Activated CD8-positive, alpha-beta memory T cell treated with anti-CD3 and anti-CD28 coated beads, Interleukin-2, amount 50 U/mL, for 48 hours (primary cell): ENCODE measurements around the gene UNC93B1.
A peak's percentile ranks its signal among the peaks of the same experiment; 100 is the strongest.
"Not testable (repeated sequence)": the region's sequence is repeated elsewhere in the genome, so short reads cannot be mapped to it uniquely, and the experiment has no call there.

Source experiments
- DNase-seq: peaks from one replicate; pipeline ENCODE4 v3.0.0-alpha.2; 2020

UNC93B1 gene

GRCh38 chr11:67982255-67982857 is 21.5 kb downstream of the UNC93B1 start:
- not testable (repeated sequence) for DNase-seq

GRCh38 chr11:67981226-67981625 is 22.7 kb downstream of the UNC93B1 start:
- DNase-seq = not testable (repeated sequence)

- DNase-seq = not testable (repeated sequence)
Observed at GRCh38 chr11:67978766-67979418, 25.0 kb downstream of the UNC93B1 start.

GRCh38 chr11:67974746-67975145 is 29.2 kb downstream of the UNC93B1 start:
- not testable (repeated sequence) for DNase-seq

GRCh38 chr11:67965830-67966348 is 38.0 kb downstream of the UNC93B1 start:
- DNase-seq = not testable (repeated sequence)

DNA sequence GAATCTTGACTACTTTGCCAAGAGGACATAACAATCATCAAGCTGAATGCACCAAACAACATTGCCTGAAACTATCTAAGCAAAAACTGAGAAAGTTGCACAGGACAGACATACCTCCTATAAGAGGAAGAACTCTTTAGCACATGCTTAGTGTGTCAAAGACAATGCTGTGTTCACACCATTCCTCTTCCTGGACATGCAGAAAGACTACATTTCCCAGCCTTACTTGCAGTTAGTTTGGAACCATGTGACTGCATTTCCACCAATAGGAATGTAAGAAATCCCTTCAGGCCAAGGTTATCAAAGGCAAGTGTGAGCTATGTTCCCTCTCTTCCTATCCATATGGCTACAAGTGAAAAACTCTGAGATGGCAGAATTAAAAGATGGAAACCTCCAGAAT is 39.2 kb downstream of the UNC93B1 start:
- DNase-seq = not testable (repeated sequence)

DNA sequence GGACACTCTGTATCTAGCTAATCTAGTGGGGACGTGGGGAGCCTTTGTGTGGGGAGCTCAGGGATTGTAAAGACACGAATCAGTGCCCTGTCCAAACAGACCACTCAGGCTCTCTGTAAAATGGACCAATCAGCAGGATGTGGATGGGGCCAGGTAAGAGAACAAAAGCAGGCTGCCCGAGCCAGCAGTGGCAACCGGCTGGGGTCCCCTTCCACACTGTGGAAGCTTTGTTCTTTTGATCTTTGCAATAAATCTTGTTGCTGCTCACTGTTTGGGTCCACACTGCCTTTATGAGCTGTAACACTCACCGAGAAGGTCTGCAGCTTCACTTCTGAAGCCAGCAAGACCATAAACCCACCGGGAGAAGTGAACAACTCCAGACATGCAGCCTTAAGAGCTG is 40.0 kb downstream of the UNC93B1 start:
- not testable (repeated sequence) for DNase-seq

GRCh38 chr11:67963217-67963616 is 40.7 kb downstream of the UNC93B1 start:
- DNase-seq = not testable (repeated sequence)

DNA sequence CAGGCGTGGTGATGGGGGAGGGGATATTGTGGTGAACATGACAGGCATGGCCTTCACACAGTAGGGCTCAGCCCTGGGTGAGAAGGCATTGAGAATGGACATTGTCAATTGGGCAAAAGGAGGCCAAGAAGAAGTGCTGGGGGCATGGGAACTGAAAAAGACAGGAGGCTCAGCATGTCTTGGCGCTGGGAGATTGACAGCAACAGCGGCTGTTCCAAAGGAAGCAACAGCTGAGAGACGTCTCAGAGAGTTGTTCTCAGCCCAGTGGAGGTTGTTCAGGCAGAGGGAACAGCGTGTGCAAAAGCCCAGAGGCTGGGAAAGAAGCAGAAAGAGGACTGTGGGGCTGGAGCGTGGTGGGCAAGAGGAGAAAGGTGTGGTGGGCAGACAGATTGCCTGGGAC is 47.7 kb downstream of the UNC93B1 start:
- DNase-seq = not testable (repeated sequence)

DNA sequence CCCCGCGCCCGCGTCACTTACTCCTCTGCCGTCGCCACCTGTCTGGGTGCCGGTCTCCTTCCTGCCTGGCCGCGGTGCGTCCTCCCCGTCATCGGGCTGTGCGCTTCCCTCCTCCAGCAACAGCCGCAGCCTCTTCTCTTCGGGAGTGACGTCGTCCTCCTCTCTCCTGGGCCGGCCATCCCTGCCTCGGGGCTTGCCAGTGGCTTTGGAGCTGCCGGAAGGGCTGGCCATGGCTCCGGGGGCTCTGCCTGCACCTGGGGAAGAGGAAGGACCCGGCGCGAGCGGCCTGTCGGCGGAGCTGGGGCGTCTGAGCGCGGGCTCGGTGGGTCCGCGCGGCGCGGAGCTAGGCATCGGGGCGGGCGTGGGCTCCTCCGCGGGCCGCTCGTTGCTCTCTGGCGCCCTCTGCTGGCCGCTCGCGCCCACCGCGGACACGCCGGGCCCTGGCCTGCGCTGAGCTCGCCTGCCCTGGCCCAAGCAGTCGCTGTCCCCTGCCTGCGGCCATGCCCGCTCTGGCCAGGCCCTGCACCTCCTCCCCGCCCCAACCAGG is 48.4 kb downstream of the UNC93B1 start:
- DNase-seq = peak; percentile 98

DNA sequence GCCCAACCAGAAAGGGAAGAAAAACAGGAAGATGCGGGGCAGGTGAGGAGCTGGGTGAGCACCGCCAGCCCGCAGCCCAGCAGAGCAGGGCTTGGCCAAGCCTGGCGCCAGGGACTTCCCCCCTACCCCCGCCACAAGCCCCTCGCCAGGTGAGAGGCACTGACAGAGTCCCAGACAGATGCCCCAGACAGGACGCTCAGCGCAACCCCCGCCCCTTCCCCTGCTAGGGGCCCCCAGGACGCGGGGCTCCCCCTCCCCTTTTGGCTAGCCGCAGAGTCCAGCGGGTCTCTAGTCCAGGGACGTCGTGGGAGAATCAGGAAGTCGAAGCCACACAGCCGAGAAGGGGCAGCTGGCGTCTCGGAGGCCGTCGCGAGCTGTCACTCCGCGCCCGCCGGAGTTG is 48.9 kb downstream of the UNC93B1 start:
- DNase-seq = not testable (repeated sequence)

DNA sequence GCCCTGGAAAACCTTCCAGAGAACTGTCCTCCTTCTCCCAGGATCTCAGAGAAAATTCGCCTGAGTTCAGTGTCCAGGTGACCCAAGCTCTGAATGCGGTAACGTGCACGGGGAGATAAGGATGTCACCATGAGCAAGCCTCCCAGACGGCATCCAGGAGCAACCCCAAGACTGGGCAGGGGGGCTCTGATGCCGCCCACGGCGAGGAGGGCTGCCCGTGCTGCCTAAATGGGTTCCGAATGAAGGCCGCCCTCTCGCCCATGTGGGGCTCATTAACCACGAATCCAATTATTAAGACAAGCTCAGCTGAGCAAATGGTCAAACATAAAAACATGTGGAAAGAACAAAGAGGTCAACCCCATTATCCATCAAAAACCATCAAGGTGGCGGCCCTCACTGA is 49.6 kb downstream of the UNC93B1 start:
- DNase-seq = not testable (repeated sequence)

DNA sequence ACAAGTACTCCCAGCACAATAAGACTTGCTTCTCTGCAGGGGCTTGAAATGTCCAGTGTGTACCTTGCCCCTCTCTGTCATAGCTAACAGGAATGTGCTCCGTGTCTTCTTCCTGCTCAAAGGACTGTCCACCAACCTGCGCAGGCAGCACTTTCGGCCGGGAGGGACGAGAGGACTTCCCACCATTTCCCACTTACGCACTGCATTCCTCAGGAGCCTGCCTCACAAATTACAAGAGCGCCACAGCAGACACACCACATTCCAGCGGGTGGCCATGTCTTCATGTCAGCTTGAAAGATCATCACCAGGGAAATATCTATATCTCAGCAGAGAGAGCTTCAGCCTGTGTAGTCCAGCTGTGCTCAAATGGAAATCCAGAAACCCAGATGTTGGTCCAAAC is 53.2 kb downstream of the UNC93B1 start:
- not testable (repeated sequence) for DNase-seq

GRCh38 chr11:67947785-67948184 is 56.1 kb downstream of the UNC93B1 start:
- DNase-seq = not testable (repeated sequence)

GRCh38 chr11:67946403-67946802 is 57.5 kb downstream of the UNC93B1 start:
- DNase-seq = not testable (repeated sequence)

GRCh38 chr11:67943406-67943805 is 60.5 kb downstream of the UNC93B1 start:
- not testable (repeated sequence) for DNase-seq
